Activated naive CD8-positive, alpha-beta T cell treated with anti-CD3 and anti-CD28 coated beads, Interleukin-2, amount 10 ng/mL, durations not matched to agents 7 days and 5 days (primary cell): ENCODE data around the gene SLC41A1. TPM values are rescaled to one million over a fixed set of nuclear protein-coding genes. Genes with fewer than 3 reads are reported as not detected.
A peak's percentile ranks its signal among the peaks of the same experiment; 100 is the strongest.

ENCODE experiments used
- ATAC-seq: fragments of 150-1000 bp; cut with Tn5 transposase; one replicate; pipeline ENCODE4 v1.10.0; 2021; ENCODE audit warnings: low read depth, moderate library complexity
- POLR2A ChIA-PET: fragments of 350-600 bp; sonication (Branson Sonifier 250); formaldehyde crosslinking; loops from one replicate; lab custom pipeline; 2021; ENCODE audit warnings: antibody characterized with exemption; lab: Charles Lee
- DNase-seq: peaks from one replicate; pipeline ENCODE4 v3.0.0; 2021
- H3K27ac Mint-ChIP-seq: one replicate; pipeline ENCODE4 v1.8.0; 2022; ENCODE audit warnings: mild to moderate bottlenecking, mixed read lengths
- H3K27me3 Mint-ChIP-seq: one replicate; pipeline ENCODE4 v1.8.0; 2022; ENCODE audit warnings: mild to moderate bottlenecking, moderate library complexity, mixed read lengths
- H3K36me3 Mint-ChIP-seq: one replicate; pipeline ENCODE4 v1.8.0; 2021; ENCODE audit warnings: mild to moderate bottlenecking, mixed read lengths
- H3K4me1 Mint-ChIP-seq: one replicate; pipeline ENCODE4 v1.8.0; 2021; ENCODE audit warnings: mixed read lengths
- H3K4me3 Mint-ChIP-seq: one replicate; pipeline ENCODE4 v1.8.0; 2022; ENCODE audit warnings: mild to moderate bottlenecking, moderate library complexity, mixed read lengths
- H3K9me3 Mint-ChIP-seq: one replicate; pipeline ENCODE4 v1.8.0; 2021; ENCODE audit warnings: mixed read lengths
- total RNA-seq, 2 experiments: library from RNA; stranded (reverse); gene quantifications; one replicate each; pipeline ENCODE4 v1.2.3, GENCODE V29; 2021

The SLC41A1 gene
- total RNA-seq, 2 experiments from 2014 or later = 16.8 to 19.6 TPM

- ATAC-seq = no peak
- POLR2A ChIA-PET = interaction anchor here (0.9 to 1.1 kb wide), 2 partner anchors 17 to 20 kb away, joined by 3 to 4 read pairs; partner anchors contain the start of gene RAB29
- peaks cover 5% of the 10 kb centered on the region for H3K36me3 Mint-ChIP-seq
- no peak overlapping the region for H3K4me3 Mint-ChIP-seq
- DNase-seq = no peak
- no peaks in the 10 kb centered on the region for H3K27me3 Mint-ChIP-seq
- peaks cover 14% of the 10 kb centered on the region for H3K4me1 Mint-ChIP-seq
- no peaks in the 10 kb centered on the region for H3K9me3 Mint-ChIP-seq
- no peak overlapping the region for H3K27ac Mint-ChIP-seq
Measured at GRCh38 chr1:205754857-205755256, 58.1 kb downstream of the SLC41A1 start.

- H3K27me3 Mint-ChIP-seq = no peaks in the 10 kb centered on the region
- DNase-seq = no peak
- H3K4me3 Mint-ChIP-seq = peak overlapping the region; percentile 99
- H3K9me3 Mint-ChIP-seq = no peaks in the 10 kb centered on the region
- H3K4me1 Mint-ChIP-seq = peaks cover 32% of the 10 kb centered on the region
- H3K36me3 Mint-ChIP-seq = peaks cover 10% of the 10 kb centered on the region
- H3K27ac Mint-ChIP-seq = peak overlapping the region; percentile 100
- POLR2A ChIA-PET = interaction anchor here (0.9 to 1.1 kb wide), 2 partner anchors 23 to 24 kb away, joined by 3 to 5 read pairs; partner anchors contain the start of gene RAB29
- no peak for ATAC-seq
Measured at GRCh38 chr1:205751036-205751651, 61.9 kb downstream of the SLC41A1 start.

- peak; percentile 90 for DNase-seq
- Mint-ChIP-seq H3K4me1 (peaks cover 37% of the 10 kb centered on the region), H3K36me3 (peaks cover 10% of the 10 kb centered on the region), H3K27me3 (no peaks in the 10 kb centered on the region), H3K27ac (peak within 1 kb of the TSS; percentile 100), H3K9me3 (no peaks in the 10 kb centered on the region), H3K4me3 (peak within 1 kb of the TSS; percentile 99)
- peak; percentile 84 for ATAC-seq
- POLR2A ChIA-PET = interaction anchor here (0.9 to 2.4 kb wide), 10 partner anchors 10 to 120 kb away, joined by 3 to 43 read pairs (median 6); partner anchors contain the start of genes ELK4 and RAB29
Measured at GRCh38 chr1:205750138-205751035, 62.6 kb downstream of the SLC41A1 start, which contains the start of gene NUCKS1. Gene NUCKS1, minus strand, starts transcription at chr1:205750182. Its CDS starts 209 bp downstream, at chr1:205749973.

GRCh38 chr1:205749234-205750137, 63.5 kb downstream of the SLC41A1 start:
- Mint-ChIP-seq H3K27me3 (no peaks in the 10 kb centered on the region), H3K4me1 (peaks cover 39% of the 10 kb centered on the region), H3K4me3 (peak overlapping the region; percentile 99), H3K27ac (peak overlapping the region; percentile 100), H3K36me3 (peaks cover 10% of the 10 kb centered on the region), H3K9me3 (no peaks in the 10 kb centered on the region)
- ATAC-seq (peak; percentile 82), DNase-seq (peak; percentile 97)
- POLR2A ChIA-PET = interaction anchor here (0.6 to 2.4 kb wide), 14 partner anchors 9 to 826 kb away, joined by 3 to 43 read pairs (median 5); partner anchors contain the start of genes ELK4, PM20D1 and RAB29

GRCh38 chr1:205748403-205749233, 64.4 kb downstream of the SLC41A1 start:
- Mint-ChIP-seq H3K9me3 (no peaks in the 10 kb centered on the region), H3K36me3 (peaks cover 10% of the 10 kb centered on the region), H3K27ac (peak overlapping the region; percentile 75), H3K27me3 (no peaks in the 10 kb centered on the region), H3K4me1 (peaks cover 45% of the 10 kb centered on the region), H3K4me3 (peak overlapping the region; percentile 90)
- peak; percentile 9 for ATAC-seq
- POLR2A ChIA-PET = interaction anchor here (0.6 to 2.4 kb wide), 13 partner anchors 8 to 827 kb away, joined by 3 to 43 read pairs (median 5); partner anchors contain the start of genes PM20D1 and RAB29
- no peak for DNase-seq

- POLR2A ChIA-PET = interaction anchor here (0.9 kb wide), 1 partner anchor 28 kb away, joined by 3 read pairs; the partner anchor contains the start of gene RAB29
- Mint-ChIP-seq H3K27me3 (no peaks in the 10 kb centered on the region), H3K36me3 (peaks cover 10% of the 10 kb centered on the region), H3K4me3 (peak overlapping the region; percentile 61), H3K9me3 (no peaks in the 10 kb centered on the region), H3K27ac (no peak overlapping the region), H3K4me1 (peaks cover 48% of the 10 kb centered on the region)
- DNase-seq (no peak), ATAC-seq (no peak)
Measured at GRCh38 chr1:205746757-205747412, 66.1 kb downstream of the SLC41A1 start.

GRCh38 chr1:205744403-205744802, 68.6 kb downstream of the SLC41A1 start:
- H3K36me3 Mint-ChIP-seq = peaks cover 8% of the 10 kb centered on the region
- no peak for ATAC-seq

GRCh38 chr1:205743977-205744376, 69.0 kb downstream of the SLC41A1 start:
- ATAC-seq = no peak
- H3K4me3 Mint-ChIP-seq = no peak overlapping the region

More at GRCh38 chr1:205744403-205744802, 68.6 kb downstream of the SLC41A1 start:
- H3K4me1 Mint-ChIP-seq = peaks cover 35% of the 10 kb centered on the region
- DNase-seq = no peak
- H3K27me3 Mint-ChIP-seq = no peaks in the 10 kb centered on the region
- no peaks in the 10 kb centered on the region for H3K9me3 Mint-ChIP-seq
- POLR2A ChIA-PET = interaction anchor here (1.1 kb wide), 1 partner anchor 9 kb away, joined by 3 read pairs; no protein-coding TSS in a partner anchor
- H3K27ac Mint-ChIP-seq = no peak overlapping the region
- no peak overlapping the region for H3K4me3 Mint-ChIP-seq

GRCh38 chr1:205741681-205742080, 71.3 kb downstream of the SLC41A1 start:
- H3K36me3 Mint-ChIP-seq = peaks cover 7% of the 10 kb centered on the region

More at GRCh38 chr1:205743977-205744376, 69.0 kb downstream of the SLC41A1 start:
- no peak overlapping the region for H3K27ac Mint-ChIP-seq
- H3K27me3 Mint-ChIP-seq = no peaks in the 10 kb centered on the region
- POLR2A ChIA-PET = no interaction called here
- H3K36me3 Mint-ChIP-seq = peaks cover 11% of the 10 kb centered on the region
- DNase-seq = no peak
- no peaks in the 10 kb centered on the region for H3K9me3 Mint-ChIP-seq
- H3K4me1 Mint-ChIP-seq = peaks cover 38% of the 10 kb centered on the region

GRCh38 chr1:205739348-205740160, 73.4 kb downstream of the SLC41A1 start:
- POLR2A ChIA-PET = interaction anchor here (0.8 to 1.9 kb wide), 4 partner anchors 8 to 28 kb away, joined by 3 to 8 read pairs (median 4); no protein-coding TSS in a partner anchor
- Mint-ChIP-seq H3K27ac (no peak overlapping the region), H3K27me3 (no peaks in the 10 kb centered on the region), H3K4me1 (peaks cover 14% of the 10 kb centered on the region), H3K9me3 (no peaks in the 10 kb centered on the region), H3K36me3 (peaks cover 12% of the 10 kb centered on the region), H3K4me3 (no peak overlapping the region)
- DNase-seq (no peak), ATAC-seq (no peak)

More at GRCh38 chr1:205741681-205742080, 71.3 kb downstream of the SLC41A1 start:
- POLR2A ChIA-PET = no interaction called here
- ATAC-seq (no peak), DNase-seq (no peak)
- Mint-ChIP-seq H3K27ac (no peak overlapping the region), H3K4me1 (peaks cover 24% of the 10 kb centered on the region), H3K27me3 (no peaks in the 10 kb centered on the region), H3K4me3 (no peak overlapping the region), H3K9me3 (no peaks in the 10 kb centered on the region)
